Measurements from ENCODE around the gene MRPS18A.

Gene MRPS18A

GRCh38 chr6:43695967-43696291 lies 8.3 kb upstream of the MRPS18A start:
- no peak for DNase-seq

- DNase-seq: no peak
Measured at GRCh38 chr6:43695215-43695966, 7.8 kb upstream of the MRPS18A start.

- DNase-seq: no peak
Measured at GRCh38 chr6:43689421-43689820, 1.8 kb upstream of the MRPS18A start.

GRCh38 chr6:43687079-43687436 lies 533 bp downstream of the MRPS18A start:
- DNase-seq: no peak

GRCh38 chr6:43683708-43684455 lies 3.7 kb downstream of the MRPS18A start:
- DNase-seq: no peak

GRCh38 chr6:43682724-43683429 lies 4.7 kb downstream of the MRPS18A start:
- no peak for DNase-seq

GRCh38 chr6:43681303-43681702 lies 6.3 kb downstream of the MRPS18A start:
- no peak for DNase-seq

GRCh38 chr6:43680308-43681200 lies 7.0 kb downstream of the MRPS18A start:
- DNase-seq: no peak

- no peak for DNase-seq
Measured at GRCh38 chr6:43679057-43679456, 8.5 kb downstream of the MRPS18A start.

GRCh38 chr6:43678341-43678740 lies 9.2 kb downstream of the MRPS18A start:
- no peak for DNase-seq

GRCh38 chr6:43677759-43678158 lies 9.8 kb downstream of the MRPS18A start:
- DNase-seq: no peak

GRCh38 chr6:43676962-43677606 lies 10.5 kb downstream of the MRPS18A start:
- no peak for DNase-seq

- no peak for DNase-seq
Measured at GRCh38 chr6:43674921-43675320, 12.7 kb downstream of the MRPS18A start.

GRCh38 chr6:43674291-43674690 lies 13.3 kb downstream of the MRPS18A start:
- DNase-seq: no peak

- no peak for DNase-seq
Measured at GRCh38 chr6:43673444-43674084, 14.0 kb downstream of the MRPS18A start.

- DNase-seq: no peak
Measured at GRCh38 chr6:43671801-43672690, 15.5 kb downstream of the MRPS18A start.

- no peak for DNase-seq
Measured at GRCh38 chr6:43671011-43671800, 16.4 kb downstream of the MRPS18A start.

GRCh38 chr6:43670623-43670986 lies 17.0 kb downstream of the MRPS18A start:
- DNase-seq: no peak

GRCh38 chr6:43669922-43670622 lies 17.5 kb downstream of the MRPS18A start:
- no peak for DNase-seq
